ENCODE measurements around the gene OLFM1.

- TF ChIP-seq EZH2 (IDR thresholded peaks at IDR 0.05) (no peak), POLR2AphosphoS5 (IDR thresholded peaks at IDR 0.05; ENCODE audit: borderline replicate concordance, low read depth, low read length) (no peak)
Measured at GRCh38 chr9:135116371-135116770, 28.9 kb downstream of the OLFM1 start.

Data from SK-N-MC (cell line).